A549 (cell line): ENCODE measurements around the gene NEUROG2. TPM values are rescaled to one million over a fixed set of nuclear protein-coding genes. Genes with fewer than 3 reads are reported as not detected.

Experiments used
- ATAC-seq, 2 experiments: fragments of 200-7000 bp in 1 of 2; fragments of >200 bp in 1 of 2; cut with Nextera tagmentation in 1 of 2; cut with Tn5 transposase in 1 of 2; 3 replicates each; pipeline versions ENCODE4 v1.8.0 to v1.9.1; 2018 to 2020; ENCODE audit warnings: mild to moderate bottlenecking in 1 of 2, moderate library complexity in 1 of 2
- CTCF ChIA-PET: fragments of 300-600 bp; sonication (Branson Sonifier 250); formaldehyde crosslinking; extraction: SDS; loops from one replicate; lab custom pipeline; 2021; ENCODE audit warnings: antibody characterized with exemption, inconsistent platforms; lab: Yijun Ruan, JAX
- POLR2A ChIA-PET: fragments of 350-600 bp; formaldehyde crosslinking; extraction: SDS; loops from one replicate; lab custom pipeline; 2021; ENCODE audit warnings: antibody characterized with exemption, inconsistent platforms; lab: Yijun Ruan, JAX
- DNase-seq, 2 experiments: peaks; one replicate each; pipeline versions ENCODE4 v3.0.0 to v3.0.0-alpha.2; 2011 to 2016; ENCODE audit warnings: low read depth in 1 of 2, low spot score in 1 of 2
- FAIRE-seq: peaks from 2 replicates; lab custom pipeline; 2011; peaks lifted over from hg19 to GRCh38; lab: Jason Lieb, UNC
- H3K27ac ChIP-seq, 2 experiments: fragments of >200 bp; sonication (Bioruptor Twin); formaldehyde crosslinking; 3 replicates each; pipeline ENCODE4 v1.5.1; 2016 to 2017
- H3K4me1 ChIP-seq: fragments of >200 bp; sonication (Bioruptor Twin); formaldehyde crosslinking; 3 replicates; pipeline ENCODE4 v1.6.1; 2016
- H3K4me2 ChIP-seq: fragments of >200 bp; sonication (Bioruptor Twin); formaldehyde crosslinking; 3 replicates; pipeline ENCODE4 v1.6.1; 2016
- H3K4me3 ChIP-seq: fragments of >200 bp; sonication (Bioruptor Twin); formaldehyde crosslinking; 3 replicates; pipeline ENCODE4 v1.5.1; 2016
- H3K9me3 ChIP-seq: fragments of >200 bp; sonication (Bioruptor Twin); formaldehyde crosslinking; 3 replicates; pipeline ENCODE4 v1.6.1; 2016
- CHD2 ChIP-seq: fragments of 150-350 bp; IDR thresholded peaks from 2 replicates; pipeline ENCODE4 v1.6.1; 2014; ENCODE audit warnings: low read length; ENCODE audit not compliant: partially characterized antibody
- FOXS1 ChIP-seq: fragments of 250-450 bp; sonication (Bioruptor Pico); IDR thresholded peaks from 2 replicates; pipeline ENCODE4 v1.5.0; 2020; ENCODE audit warnings: mild to moderate bottlenecking, moderate library complexity
- HOXA7 ChIP-seq: fragments of 250-450 bp; sonication (Bioruptor Pico); IDR thresholded peaks from 2 replicates; pipeline ENCODE4 v1.5.0; 2020; ENCODE audit warnings: mild to moderate bottlenecking, moderate library complexity
- HOXB5 ChIP-seq: fragments of 250-450 bp; sonication (Bioruptor Pico); IDR thresholded peaks from 2 replicates; pipeline ENCODE4 v1.5.0; 2020; ENCODE audit warnings: mild to moderate bottlenecking, moderate library complexity
- JUN ChIP-seq, 2 experiments: fragments of >200 bp; sonication (Bioruptor Twin); formaldehyde crosslinking; IDR thresholded peaks; 2 replicates in 1 of 2; 3 replicates in 1 of 2; pipeline ENCODE4 v1.6.1; 2016 to 2017
- KDM1A ChIP-seq: fragments of 200-600 bp; sonication (generic); IDR thresholded peaks from 2 replicates; pipeline ENCODE4 v1.6.1; 2016; ENCODE audit warnings: low read depth, mild to moderate bottlenecking
- MAFK ChIP-seq: fragments of 450-650 bp; IDR thresholded peaks from 2 replicates; pipeline ENCODE4 v1.6.1; 2014; ENCODE audit not compliant: partially characterized antibody
- MYC ChIP-seq: IDR thresholded peaks from 2 replicates; pipeline ENCODE4 v1.6.1; 2012; ENCODE audit warnings: mild to moderate bottlenecking, inconsistent platforms, low read length, improper control_type of control experiment, borderline replicate concordance
- NFE2L2 ChIP-seq: fragments of 150-350 bp; conservative IDR thresholded peaks from 2 replicates; pipeline ENCODE4 v1.6.1; 2014; ENCODE audit warnings: low read length
- NPAS2 ChIP-seq: fragments of 250-450 bp; sonication (Bioruptor Pico); IDR thresholded peaks from 2 replicates; pipeline ENCODE4 v1.8.0; 2022; ENCODE audit warnings: mild to moderate bottlenecking, moderate library complexity, borderline replicate concordance
- NR3C1 ChIP-seq: fragments of >200 bp; sonication (Bioruptor Twin); formaldehyde crosslinking; IDR thresholded peaks from 3 replicates; pipeline ENCODE4 v1.6.1; 2017
- PHF8 ChIP-seq: fragments of 200-600 bp; sonication (generic); IDR thresholded peaks from 2 replicates; pipeline ENCODE4 v1.6.1; 2016; ENCODE audit warnings: low read depth, mild to moderate bottlenecking, antibody characterized with exemption, moderate library complexity, borderline replicate concordance
- ZFP36 ChIP-seq: fragments of 450-650 bp; IDR thresholded peaks from 2 replicates; pipeline ENCODE4 v1.6.1; 2014; ENCODE audit warnings: borderline replicate concordance; ENCODE audit not compliant: partially characterized antibody
- ZNF302 ChIP-seq: fragments of 250-450 bp; sonication (Bioruptor Pico); IDR thresholded peaks from 2 replicates; pipeline ENCODE4 v1.9.0; 2021; ENCODE audit warnings: inconsistent platforms, mild to moderate bottlenecking, moderate library complexity
- WGBS: methylation state at CpG from one replicate; pipeline ENCODE4 v1.1.6; 2017; ENCODE audit errors: missing lambda C conversion rate; 5-methylcytosine and 5-hydroxymethylcytosine counted together
- polyA minus RNA-seq: library from RNA; depleted of rRNA, polyadenylated mRNA; stranded (reverse); fragments of >200 nt; gene quantifications from 2 replicates; pipeline ENCODE4 v1.2.3, GENCODE V29; 2011; rRNA and poly(A)+ RNA removed
- polyA plus RNA-seq, 4 experiments: library from polyadenylated mRNA; depleted of rRNA in 3 of 4; stranded (reverse); fragments of >200 nt; fragmentation: RNase III in 1 of 4; extraction: RNeasy Plus Mini Kit Qiagen cat#74134 plus additional on column Dnase treatment in 1 of 4; gene quantifications; 2 replicates in 3 of 4; 3 replicates in 1 of 4; pipeline ENCODE4 v1.2.3, GENCODE V29; 2011 to 2017
- TF ChIP-seq, protein P1 (sequence below): fragments of >200 bp; sonication (Bioruptor Twin); formaldehyde crosslinking; IDR thresholded peaks from 3 replicates; pipeline ENCODE4 v1.5.1; 2016
- TF ChIP-seq, protein P2 (sequence below): fragments of 250-450 bp; sonication (Bioruptor Pico); IDR thresholded peaks from 2 replicates; pipeline ENCODE4 v1.5.0; 2020; ENCODE audit warnings: low read depth, mild to moderate bottlenecking, moderate library complexity
- TF ChIP-seq, protein P3 (sequence below): fragments of 150-350 bp; IDR thresholded peaks from 2 replicates; pipeline ENCODE4 v1.6.1; 2014; ENCODE audit warnings: low read depth, mild to moderate bottlenecking, low read length

NEUROG2 gene
- polyA plus RNA-seq (2011; rRNA removed) (not detected in 2 replicates), polyA plus RNA-seq (2017; fragmentation: RNase III; extraction: RNeasy Plus Mini Kit Qiagen cat#74134 plus additional on column Dnase treatment) (not detected in 3 replicates), polyA minus RNA-seq (not detected in 2 replicates)
- polyA plus RNA-seq (2012; cell fraction: cytosol; rRNA removed) = not detected in 2 replicates
- not detected in 2 replicates for polyA plus RNA-seq (2012; cell fraction: nucleus; rRNA removed)

DNA sequence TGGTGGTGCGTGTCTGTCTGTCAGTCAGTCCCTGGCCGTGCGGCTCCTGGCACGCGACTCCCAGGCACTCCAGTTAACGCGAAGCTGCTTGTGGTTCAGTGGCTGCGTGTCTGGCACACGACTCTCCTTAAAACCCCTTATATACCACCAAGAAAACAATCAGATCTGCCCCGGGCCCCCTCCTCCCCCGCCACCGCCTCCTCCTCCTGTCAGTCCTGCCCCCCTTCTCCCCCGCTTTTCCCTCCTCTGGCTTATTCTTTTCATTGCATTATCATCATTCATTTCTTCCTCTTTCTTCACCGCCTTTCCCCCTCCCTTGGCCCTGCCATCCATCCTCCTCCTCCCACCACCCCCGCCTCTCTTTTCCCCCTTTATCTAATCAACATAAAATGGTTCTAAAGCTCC lies at the start of gene NEUROG2:
Gene NEUROG2, minus strand, starts transcription at position 115 of the 405 bp plus-strand sequence. CDS start 705 bp downstream, outside the sequence.
- no peak for FAIRE-seq
- H3K27ac ChIP-seq = no peak within 1 kb of the TSS
- peak in 1 of 2 experiments; percentile 60; a peak in 3 of 6 replicates for ATAC-seq
- POLR2A ChIA-PET = no interaction called here
- peak within 1 kb of the TSS; percentile 59 for H3K4me3 ChIP-seq
- no peak for TF ChIP-seq JUN (IDR thresholded peaks at IDR 0.05)
- no peak for TF ChIP-seq FOXS1
- TF ChIP-seq NPAS2 (CRISPR knock-in tag) = no peak
- no peak for TF ChIP-seq NR3C1
- no peak for TF ChIP-seq HOXA7 (CRISPR knock-in tag)
- TF ChIP-seq MAFK = no peak
- no peak for TF ChIP-seq CHD2
- no peak for TF ChIP-seq HOXB5 (CRISPR knock-in tag)
- peak within 1 kb of the TSS; percentile 100 for H3K4me2 ChIP-seq
- peaks cover 12% of the 10 kb centered on the region for H3K9me3 ChIP-seq
- no peak for DNase-seq
- H3K4me1 ChIP-seq = peaks cover 22% of the 10 kb centered on the region; the same call in 2 of the 3 replicates
- WGBS = 1% methylated on average over 10 of the region's 15 CpGs
- CTCF ChIA-PET = interaction anchor here (1.5 kb wide), 1 partner anchor 89 kb away, joined by 6 read pairs; no protein-coding TSS in a partner anchor

DNA sequence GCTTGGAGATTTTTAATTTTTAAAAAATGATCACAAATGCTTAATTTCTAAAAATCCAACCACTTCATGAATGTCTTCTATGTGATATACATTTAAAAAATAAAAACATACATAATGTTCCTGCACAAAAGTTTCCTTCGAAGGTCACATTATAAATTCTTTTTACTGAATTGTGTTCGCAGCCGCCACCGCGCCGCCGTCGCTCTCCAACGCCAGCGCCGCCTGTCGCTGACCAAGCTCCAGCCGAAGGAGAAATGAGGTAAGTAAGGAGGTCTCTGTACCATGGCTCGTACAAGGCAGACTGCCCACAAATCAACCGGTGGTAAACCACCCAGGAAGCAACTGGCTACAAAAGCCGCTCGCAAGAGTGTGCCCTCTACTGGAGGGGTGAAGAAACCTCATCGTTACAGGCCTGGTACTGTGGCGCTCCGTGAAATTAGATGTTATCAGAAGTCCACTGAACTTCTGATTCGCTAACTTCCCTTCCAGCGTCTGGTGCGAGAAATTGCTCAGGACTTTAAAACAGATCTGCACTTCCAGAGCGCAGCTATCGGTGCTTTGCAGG lies 48.8 kb upstream of the NEUROG2 start:
- Histone ChIP-seq H3K4me3 (no peak overlapping the region), H3K9me3 (no peaks in the 10 kb centered on the region), H3K27ac (no peak overlapping the region), H3K4me2 (no peak overlapping the region), H3K4me1 (no peaks in the 10 kb centered on the region)
- DNase-seq (no peak), ATAC-seq (no peak), FAIRE-seq (no peak)
- CTCF ChIA-PET = no interaction called here
- POLR2A ChIA-PET = no interaction called here
- TF ChIP-seq PHF8 (no peak), NPAS2 (CRISPR knock-in tag) (no peak)
- TF ChIP-seq, protein P1, sequence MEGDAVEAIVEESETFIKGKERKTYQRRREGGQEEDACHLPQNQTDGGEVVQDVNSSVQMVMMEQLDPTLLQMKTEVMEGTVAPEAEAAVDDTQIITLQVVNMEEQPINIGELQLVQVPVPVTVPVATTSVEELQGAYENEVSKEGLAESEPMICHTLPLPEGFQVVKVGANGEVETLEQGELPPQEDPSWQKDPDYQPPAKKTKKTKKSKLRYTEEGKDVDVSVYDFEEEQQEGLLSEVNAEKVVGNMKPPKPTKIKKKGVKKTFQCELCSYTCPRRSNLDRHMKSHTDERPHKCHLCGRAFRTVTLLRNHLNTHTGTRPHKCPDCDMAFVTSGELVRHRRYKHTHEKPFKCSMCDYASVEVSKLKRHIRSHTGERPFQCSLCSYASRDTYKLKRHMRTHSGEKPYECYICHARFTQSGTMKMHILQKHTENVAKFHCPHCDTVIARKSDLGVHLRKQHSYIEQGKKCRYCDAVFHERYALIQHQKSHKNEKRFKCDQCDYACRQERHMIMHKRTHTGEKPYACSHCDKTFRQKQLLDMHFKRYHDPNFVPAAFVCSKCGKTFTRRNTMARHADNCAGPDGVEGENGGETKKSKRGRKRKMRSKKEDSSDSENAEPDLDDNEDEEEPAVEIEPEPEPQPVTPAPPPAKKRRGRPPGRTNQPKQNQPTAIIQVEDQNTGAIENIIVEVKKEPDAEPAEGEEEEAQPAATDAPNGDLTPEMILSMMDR = peak; percentile 11; the same call in 1 of the 3 replicates
- WGBS = 96% methylated on average over 24 of the region's 25 CpGs

DNA sequence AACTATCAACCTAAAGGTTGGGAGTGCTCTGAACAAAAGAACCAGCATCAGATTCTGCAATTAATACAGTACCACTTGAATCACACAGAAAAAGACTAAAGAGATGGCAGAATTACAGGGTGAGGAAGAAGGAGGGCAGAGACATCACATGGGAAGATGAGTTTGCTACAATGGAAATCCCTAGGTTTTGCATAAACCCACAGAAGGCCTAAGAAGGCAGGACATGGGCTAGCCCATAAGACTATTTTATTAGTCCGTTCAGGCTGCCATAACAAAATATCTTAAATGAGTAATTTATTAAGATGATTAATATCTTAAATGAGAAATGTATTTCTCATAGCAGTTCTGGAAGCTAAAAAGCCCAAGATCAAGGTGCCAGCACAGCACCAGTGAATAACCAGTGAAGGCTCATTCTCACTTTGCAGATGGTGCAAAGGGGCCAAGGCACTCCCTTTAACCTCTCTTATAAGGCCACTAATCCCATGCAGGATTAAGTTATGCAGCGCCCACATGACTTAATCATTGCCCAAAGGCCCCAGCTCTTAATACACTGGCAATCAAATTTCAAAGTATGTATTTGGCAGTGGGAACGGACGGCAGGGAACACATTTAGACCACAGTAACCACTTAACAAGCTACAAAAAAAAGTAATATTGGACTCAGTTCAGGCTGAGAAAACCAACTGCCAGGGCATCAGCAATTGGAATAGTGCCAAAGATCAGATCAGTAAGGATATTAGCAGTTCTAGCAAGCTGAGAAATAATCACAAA lies 47.6 kb upstream of the NEUROG2 start:
- no peaks in the 10 kb centered on the region for H3K4me1 ChIP-seq
- H3K4me3 ChIP-seq = no peak overlapping the region
- H3K4me2 ChIP-seq = no peak overlapping the region
- ChIA-PET POLR2A (no interaction called here), CTCF (interaction anchor here (1.8 kb wide), 1 partner anchor 39 kb away, joined by 5 read pairs; no protein-coding TSS in a partner anchor)
- no peak for TF ChIP-seq ZNF302
- no peak for TF ChIP-seq HOXA7 (CRISPR knock-in tag)
- no peak for TF ChIP-seq KDM1A
- TF ChIP-seq, protein P2, sequence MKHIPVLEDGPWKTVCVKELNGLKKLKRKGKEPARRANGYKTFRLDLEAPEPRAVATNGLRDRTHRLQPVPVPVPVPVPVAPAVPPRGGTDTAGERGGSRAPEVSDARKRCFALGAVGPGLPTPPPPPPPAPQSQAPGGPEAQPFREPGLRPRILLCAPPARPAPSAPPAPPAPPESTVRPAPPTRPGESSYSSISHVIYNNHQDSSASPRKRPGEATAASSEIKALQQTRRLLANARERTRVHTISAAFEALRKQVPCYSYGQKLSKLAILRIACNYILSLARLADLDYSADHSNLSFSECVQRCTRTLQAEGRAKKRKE = no peak
- TF ChIP-seq, protein P3, sequence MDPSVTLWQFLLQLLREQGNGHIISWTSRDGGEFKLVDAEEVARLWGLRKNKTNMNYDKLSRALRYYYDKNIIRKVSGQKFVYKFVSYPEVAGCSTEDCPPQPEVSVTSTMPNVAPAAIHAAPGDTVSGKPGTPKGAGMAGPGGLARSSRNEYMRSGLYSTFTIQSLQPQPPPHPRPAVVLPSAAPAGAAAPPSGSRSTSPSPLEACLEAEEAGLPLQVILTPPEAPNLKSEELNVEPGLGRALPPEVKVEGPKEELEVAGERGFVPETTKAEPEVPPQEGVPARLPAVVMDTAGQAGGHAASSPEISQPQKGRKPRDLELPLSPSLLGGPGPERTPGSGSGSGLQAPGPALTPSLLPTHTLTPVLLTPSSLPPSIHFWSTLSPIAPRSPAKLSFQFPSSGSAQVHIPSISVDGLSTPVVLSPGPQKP = no peak
- no peak for TF ChIP-seq ZFP36
- no peak for TF ChIP-seq MYC
- no peak for TF ChIP-seq NFE2L2
- no peak for TF ChIP-seq CHD2
- no peak overlapping the region for H3K27ac ChIP-seq
- FAIRE-seq (no peak), DNase-seq (no peak), ATAC-seq (no peak)
- no peaks in the 10 kb centered on the region for H3K9me3 ChIP-seq
- WGBS = 86% methylated on average over 4 of the region's 4 CpGs
